ENCODE measurements around the gene CPPED1. TPM values are rescaled to one million over a fixed set of nuclear protein-coding genes. Genes with fewer than 3 reads are reported as not detected.

CPPED1 gene
- total RNA-seq, 2 donors from 2014 or later = 22.8 to 29.1 TPM

- no peaks in the 10 kb centered on the region for H3K9me3 ChIP-seq
- TF ChIP-seq, protein P1, sequence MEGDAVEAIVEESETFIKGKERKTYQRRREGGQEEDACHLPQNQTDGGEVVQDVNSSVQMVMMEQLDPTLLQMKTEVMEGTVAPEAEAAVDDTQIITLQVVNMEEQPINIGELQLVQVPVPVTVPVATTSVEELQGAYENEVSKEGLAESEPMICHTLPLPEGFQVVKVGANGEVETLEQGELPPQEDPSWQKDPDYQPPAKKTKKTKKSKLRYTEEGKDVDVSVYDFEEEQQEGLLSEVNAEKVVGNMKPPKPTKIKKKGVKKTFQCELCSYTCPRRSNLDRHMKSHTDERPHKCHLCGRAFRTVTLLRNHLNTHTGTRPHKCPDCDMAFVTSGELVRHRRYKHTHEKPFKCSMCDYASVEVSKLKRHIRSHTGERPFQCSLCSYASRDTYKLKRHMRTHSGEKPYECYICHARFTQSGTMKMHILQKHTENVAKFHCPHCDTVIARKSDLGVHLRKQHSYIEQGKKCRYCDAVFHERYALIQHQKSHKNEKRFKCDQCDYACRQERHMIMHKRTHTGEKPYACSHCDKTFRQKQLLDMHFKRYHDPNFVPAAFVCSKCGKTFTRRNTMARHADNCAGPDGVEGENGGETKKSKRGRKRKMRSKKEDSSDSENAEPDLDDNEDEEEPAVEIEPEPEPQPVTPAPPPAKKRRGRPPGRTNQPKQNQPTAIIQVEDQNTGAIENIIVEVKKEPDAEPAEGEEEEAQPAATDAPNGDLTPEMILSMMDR (IDR thresholded peaks at IDR 0.05) = no peak
- intact Hi-C loops (cut with DNase I) = no loop called here
- no peak overlapping the region for H3K9ac ChIP-seq (ENCODE audit: low read depth in 2 of 2, low read length in 2 of 2)
- H3K27ac ChIP-seq = no peak overlapping the region
- no peak for DNase-seq
- no peaks in the 10 kb centered on the region for H3K27me3 ChIP-seq
- no peaks in the 10 kb centered on the region for H3K4me1 ChIP-seq
- H3K4me3 ChIP-seq = no peak overlapping the region
- H3K36me3 ChIP-seq = no peaks in the 10 kb centered on the region
These were observed 130.7 kb downstream of the CPPED1 start for GRCh38 chr16:12672986-12673385.

DNA sequence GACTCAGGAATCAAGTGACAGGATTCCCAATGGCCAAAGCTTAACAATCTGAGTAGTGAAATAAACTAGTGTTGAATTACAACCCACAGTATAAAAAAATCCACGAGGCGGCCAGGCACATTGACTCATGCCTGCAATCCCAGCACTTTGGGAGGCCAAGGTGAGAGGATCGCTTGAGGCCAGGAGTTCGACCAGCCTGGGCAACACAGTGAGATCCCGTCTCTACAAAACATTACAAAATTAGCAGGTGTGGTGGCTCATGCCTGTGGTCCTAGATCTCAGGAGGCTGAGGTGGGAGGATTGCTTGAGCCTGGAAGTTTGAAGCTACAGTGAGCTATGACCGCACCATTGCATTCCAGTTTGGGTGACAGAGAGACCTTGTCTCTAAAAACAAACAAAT is 133.8 kb downstream of the CPPED1 start:
- Histone ChIP-seq H3K27ac (no peak overlapping the region), H3K9ac (ENCODE audit: low read depth in 2 of 2, low read length in 2 of 2) (no peak overlapping the region), H3K4me1 (no peaks in the 10 kb centered on the region), H3K36me3 (no peaks in the 10 kb centered on the region), H3K27me3 (no peaks in the 10 kb centered on the region), H3K4me3 (no peak overlapping the region), H3K9me3 (no peaks in the 10 kb centered on the region)
- no peak for DNase-seq
- intact Hi-C loops (cut with DNase I) = no loop called here
- TF ChIP-seq, protein P1 (IDR thresholded peaks at IDR 0.05) = no peak

- TF ChIP-seq, protein P1 (IDR thresholded peaks at IDR 0.05) = no peak
- DNase-seq = no peak
- H3K36me3 ChIP-seq = no peaks in the 10 kb centered on the region
- no peak overlapping the region for H3K4me3 ChIP-seq
- intact Hi-C loops (cut with DNase I) = no loop called here
- no peaks in the 10 kb centered on the region for H3K27me3 ChIP-seq
- no peak overlapping the region for H3K9ac ChIP-seq (ENCODE audit: low read depth in 2 of 2, low read length in 2 of 2)
- H3K4me1 ChIP-seq = no peaks in the 10 kb centered on the region
- H3K9me3 ChIP-seq = no peaks in the 10 kb centered on the region
- no peak overlapping the region for H3K27ac ChIP-seq
These were observed 135.8 kb downstream of the CPPED1 start for GRCh38 chr16:12667909-12668308.

DNA sequence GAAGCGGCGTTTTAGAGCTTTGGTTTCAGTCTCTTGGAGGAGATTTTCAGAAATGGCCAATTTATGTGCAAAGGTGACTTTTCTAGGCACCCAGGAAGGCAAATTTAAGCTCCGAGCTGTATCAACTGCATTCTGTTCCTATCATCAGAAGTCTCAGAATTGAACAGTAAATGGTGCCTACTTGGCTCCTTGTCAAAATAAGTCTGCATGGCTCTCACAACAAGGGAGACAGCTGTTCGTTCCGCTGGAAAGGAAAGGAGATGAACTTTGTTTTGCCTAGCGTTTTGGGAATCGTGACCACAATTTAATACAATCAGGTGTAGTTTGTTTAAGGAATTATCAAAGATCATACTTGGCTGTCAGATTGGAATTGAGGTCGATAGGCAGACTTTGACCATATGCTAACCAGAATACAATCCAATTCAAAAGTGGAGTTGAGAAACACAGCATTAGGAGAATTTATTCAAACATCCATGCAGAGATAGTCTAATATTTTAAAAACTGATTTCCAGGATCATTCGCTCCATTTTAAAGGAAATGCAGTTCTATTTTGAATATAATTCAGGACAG is 139.4 kb downstream of the CPPED1 start:
- DNase-seq = no peak
- Histone ChIP-seq H3K36me3 (no peaks in the 10 kb centered on the region), H3K9ac (ENCODE audit: low read depth in 2 of 2, low read length in 2 of 2) (no peak overlapping the region), H3K27me3 (no peaks in the 10 kb centered on the region), H3K9me3 (no peaks in the 10 kb centered on the region), H3K4me3 (no peak overlapping the region), H3K4me1 (no peaks in the 10 kb centered on the region), H3K27ac (no peak overlapping the region)
- intact Hi-C loops (cut with DNase I) = no loop called here
- TF ChIP-seq, protein P1 (IDR thresholded peaks at IDR 0.05) = no peak

- Histone ChIP-seq H3K4me1 (no peaks in the 10 kb centered on the region), H3K27me3 (no peaks in the 10 kb centered on the region), H3K36me3 (no peaks in the 10 kb centered on the region), H3K9ac (ENCODE audit: low read depth in 2 of 2, low read length in 2 of 2) (no peak overlapping the region), H3K9me3 (no peaks in the 10 kb centered on the region), H3K27ac (no peak overlapping the region), H3K4me3 (no peak overlapping the region)
- peak; percentile 22 for DNase-seq
- TF ChIP-seq, protein P1 (IDR thresholded peaks at IDR 0.05) = no peak
- intact Hi-C loops (cut with DNase I) = no loop called here
These were observed 142.0 kb downstream of the CPPED1 start for GRCh38 chr16:12661656-12662172.

Data from colonic mucosa (tissue), 4 donors.